Kidney tubule cell (primary cell): ENCODE data around the gene DMPK.
A peak's percentile ranks its signal among the peaks of the same experiment; 100 is the strongest.
"Not testable (repeated sequence)": the region's sequence is repeated elsewhere in the genome, so short reads cannot be mapped to it uniquely, and the experiment has no call there.

Experiments used
- DNase-seq: peaks from one replicate; pipeline ENCODE4 v3.0.0-alpha.2; 2018; ENCODE audit warnings: low spot score

Gene DMPK

GRCh38 chr19:45768655-45768983, 13.7 kb downstream of the DMPK start:
- DNase-seq, result peak; percentile 58

GRCh38 chr19:45767881-45768654, 14.2 kb downstream of the DMPK start:
- DNase-seq, result peak; percentile 74

- DNase-seq, result peak; percentile 68
These were observed 14.8 kb downstream of the DMPK start for GRCh38 chr19:45767410-45767880.

- no peak for DNase-seq
These were observed 15.4 kb downstream of the DMPK start for GRCh38 chr19:45766869-45767346.

GRCh38 chr19:45766296-45766868, 15.9 kb downstream of the DMPK start:
- no peak for DNase-seq

- DNase-seq, result no peak
These were observed 16.5 kb downstream of the DMPK start for GRCh38 chr19:45765702-45766295.

- no peak for DNase-seq
These were observed 17.2 kb downstream of the DMPK start for GRCh38 chr19:45764945-45765701.

- DNase-seq, result no peak
These were observed 17.8 kb downstream of the DMPK start for GRCh38 chr19:45764475-45764874.

GRCh38 chr19:45763691-45764294, 18.5 kb downstream of the DMPK start:
- no peak for DNase-seq

- no peak for DNase-seq
These were observed 19.2 kb downstream of the DMPK start for GRCh38 chr19:45762870-45763631.

GRCh38 chr19:45761714-45762113, 20.6 kb downstream of the DMPK start:
- no peak for DNase-seq

- no peak for DNase-seq
These were observed 23.4 kb downstream of the DMPK start for GRCh38 chr19:45758921-45759320.

- no peak for DNase-seq
These were observed 24.6 kb downstream of the DMPK start for GRCh38 chr19:45757695-45758094.

- no peak for DNase-seq
These were observed 28.0 kb downstream of the DMPK start for GRCh38 chr19:45754323-45754722.

- no peak for DNase-seq
These were observed 28.7 kb downstream of the DMPK start for GRCh38 chr19:45753548-45753947.

- DNase-seq, result peak; percentile 17
These were observed 29.7 kb downstream of the DMPK start for GRCh38 chr19:45752639-45753038.

- not testable (repeated sequence) for DNase-seq
These were observed 30.8 kb downstream of the DMPK start for GRCh38 chr19:45751483-45751882.

GRCh38 chr19:45747513-45747912, 34.8 kb downstream of the DMPK start:
- no peak for DNase-seq

GRCh38 chr19:45746866-45747265, 35.4 kb downstream of the DMPK start:
- DNase-seq, result no peak

- no peak for DNase-seq
These were observed 36.7 kb downstream of the DMPK start for GRCh38 chr19:45745606-45746005.

GRCh38 chr19:45742969-45743368, 39.3 kb downstream of the DMPK start:
- no peak for DNase-seq
